ENCODE data around the gene WDR11.
"Not testable (repeated sequence)": the region's sequence is repeated elsewhere in the genome, so short reads cannot be mapped to it uniquely, and the experiment has no call there.

The WDR11 gene

DNA sequence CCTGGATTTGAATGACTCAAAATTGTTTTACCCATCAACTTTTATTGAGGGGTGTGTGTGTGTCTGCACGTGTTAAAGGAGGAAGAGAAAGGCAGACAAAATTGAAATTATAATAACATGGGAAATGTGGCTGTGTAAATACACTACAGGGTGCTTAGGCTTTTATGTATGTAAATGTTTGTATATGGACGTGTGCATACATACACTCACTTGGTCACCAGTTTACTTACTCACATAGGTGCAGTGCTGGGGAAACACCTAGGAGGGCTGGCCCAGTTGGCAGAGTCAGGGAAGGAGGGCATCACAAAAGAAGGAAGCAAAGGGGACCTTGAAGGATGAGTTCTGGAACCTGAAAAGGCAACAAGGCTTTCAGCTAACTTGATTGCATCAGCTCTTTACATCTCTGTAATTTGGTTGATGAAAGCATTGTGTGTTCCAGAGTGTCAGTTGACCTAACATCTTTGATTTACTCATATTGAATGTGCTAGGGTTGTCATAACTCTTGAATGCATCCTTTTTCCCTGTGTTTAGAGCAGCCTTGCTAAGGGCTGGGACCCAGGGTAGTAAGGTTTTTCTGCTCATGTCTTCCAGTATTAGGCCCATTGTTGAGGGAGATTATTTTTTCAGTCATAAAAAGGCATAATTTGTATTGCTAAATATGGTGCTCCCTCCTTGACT lies 10.2 kb downstream of the WDR11 start:
- DNase-seq = no peak

DNA sequence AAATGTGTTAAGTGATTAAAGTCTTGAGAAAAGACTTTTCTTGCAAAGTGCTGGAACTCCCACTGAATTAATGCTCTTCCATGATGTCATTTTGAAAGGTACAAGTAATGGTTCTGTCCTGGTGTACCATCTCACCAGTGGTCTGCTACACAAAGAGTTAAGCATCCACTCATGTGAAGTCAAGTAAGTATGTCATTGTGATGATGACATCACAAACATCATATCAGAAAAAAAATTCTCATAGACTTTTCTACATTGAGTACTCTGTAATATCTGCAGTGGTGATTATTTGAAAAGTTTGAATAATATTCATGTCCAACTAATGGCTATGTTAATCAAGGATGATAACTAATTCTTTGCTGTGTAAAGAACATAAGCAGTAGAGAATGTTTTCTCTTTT lies 22.6 kb downstream of the WDR11 start:
- DNase-seq = no peak

DNA sequence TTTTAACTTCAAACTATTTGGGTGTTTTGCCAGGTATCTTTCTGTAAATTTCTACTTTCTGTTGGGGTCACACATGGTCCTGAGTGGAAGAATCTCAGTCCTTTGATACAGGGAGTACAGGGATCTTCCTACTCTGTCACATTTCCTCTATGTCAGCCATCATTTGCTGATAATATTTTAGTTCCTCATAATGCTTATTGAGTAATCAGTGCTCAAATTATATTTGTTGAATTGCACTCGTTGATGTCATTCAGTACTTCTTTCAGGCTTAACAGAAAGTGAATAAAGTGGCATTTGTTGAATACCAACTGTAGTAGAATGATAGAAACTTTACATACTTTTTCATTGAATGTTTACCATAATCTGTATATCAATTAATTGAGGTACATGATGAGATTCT lies 31.9 kb downstream of the WDR11 start:
- DNase-seq = no peak

DNA sequence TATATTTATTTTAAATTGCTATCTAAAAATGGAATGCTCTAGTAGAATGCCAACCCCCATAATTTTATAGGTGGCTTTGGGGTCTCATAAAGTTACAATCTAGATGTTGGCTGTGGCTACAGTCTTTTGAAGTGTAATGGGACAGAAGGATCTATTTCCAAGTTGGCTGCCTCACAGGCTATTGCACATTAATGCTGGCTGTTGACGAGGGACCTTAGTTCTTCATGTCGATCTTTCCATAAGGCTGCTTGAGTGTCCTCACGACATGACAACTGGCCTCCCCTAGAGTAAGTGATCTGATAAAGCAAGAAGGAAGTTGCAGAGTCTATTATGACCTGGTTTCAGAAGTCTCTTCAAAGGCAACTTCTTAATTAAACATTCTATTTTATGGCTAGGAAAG lies 36.3 kb downstream of the WDR11 start:
- DNase-seq = no peak

DNA sequence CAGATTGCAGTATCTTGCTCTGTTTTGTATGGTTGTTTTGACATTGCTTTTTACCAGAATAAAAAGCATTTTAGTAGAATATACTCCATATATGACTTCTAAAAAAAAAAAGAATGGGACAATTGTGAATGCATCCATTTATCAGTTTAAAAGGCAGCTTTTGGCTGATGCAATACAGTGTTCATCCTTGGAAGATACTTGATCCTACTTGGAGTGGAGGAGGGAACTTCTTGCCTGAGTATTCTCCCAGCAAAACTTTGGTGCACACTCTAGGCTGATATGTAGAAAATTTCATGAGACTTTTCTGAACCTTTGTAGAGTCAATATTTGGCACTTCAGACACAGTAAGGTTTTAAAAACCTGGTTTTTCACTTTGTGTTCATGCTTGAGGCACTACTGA lies 40.2 kb downstream of the WDR11 start:
- DNase-seq = no peak

DNA sequence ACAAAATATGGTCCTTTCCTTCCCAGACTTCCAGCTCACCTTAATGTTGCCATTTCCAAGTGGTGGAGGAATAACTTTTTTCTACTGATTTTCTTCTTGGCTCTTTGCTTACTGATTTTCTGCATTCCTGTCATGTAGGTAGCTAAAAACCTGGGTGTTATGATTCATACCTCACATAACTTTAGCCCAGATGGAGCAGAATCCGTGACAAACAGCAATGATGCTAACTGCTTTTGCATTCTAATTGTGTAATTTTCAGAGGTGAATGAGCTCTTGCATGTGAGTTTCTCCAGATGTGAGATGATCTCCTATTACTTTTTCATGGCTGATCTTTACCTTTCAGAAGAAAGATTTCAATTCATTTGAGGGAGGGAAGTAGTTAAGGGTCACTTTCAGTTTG lies 43.4 kb downstream of the WDR11 start:
- no peak for DNase-seq

DNA sequence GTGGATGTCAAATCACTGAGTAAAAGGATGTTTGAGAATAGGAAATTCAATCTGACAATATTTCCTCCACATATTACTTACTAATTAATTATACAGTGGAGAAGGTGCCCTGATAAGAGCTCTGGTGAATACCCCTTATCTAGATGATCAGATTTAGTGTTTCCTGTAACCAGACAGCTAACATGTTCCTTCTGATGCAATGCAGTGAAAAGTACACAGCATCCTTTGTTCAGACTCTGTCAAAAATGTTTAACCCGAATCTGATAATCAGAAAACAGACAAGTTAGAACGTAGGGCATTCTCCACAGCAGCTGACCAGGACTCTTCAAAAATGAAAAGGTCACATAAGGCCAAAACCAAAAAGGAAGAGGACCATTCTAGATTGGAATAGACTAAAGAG lies 46.2 kb downstream of the WDR11 start:
- DNase-seq = no peak

DNA sequence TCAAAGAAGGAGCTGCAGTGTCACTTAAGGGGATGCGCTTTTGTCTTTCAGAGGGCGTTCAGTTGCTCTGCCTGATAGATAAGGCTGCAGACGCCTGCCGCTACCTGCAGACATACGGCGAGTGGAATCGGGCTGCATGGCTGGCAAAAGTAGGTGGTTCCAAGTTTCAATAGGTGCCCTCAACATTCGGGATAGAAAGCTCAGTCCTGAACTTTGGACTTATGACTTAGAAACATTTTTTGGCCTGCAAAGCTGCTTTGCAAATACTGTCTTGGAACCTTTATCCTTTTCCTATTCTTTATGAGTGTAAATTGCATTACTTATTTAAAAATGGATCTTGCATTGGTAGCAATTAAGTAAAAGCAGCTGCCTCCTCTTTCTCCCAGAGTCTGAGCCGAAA lies 54.1 kb downstream of the WDR11 start:
- no peak for DNase-seq

DNA sequence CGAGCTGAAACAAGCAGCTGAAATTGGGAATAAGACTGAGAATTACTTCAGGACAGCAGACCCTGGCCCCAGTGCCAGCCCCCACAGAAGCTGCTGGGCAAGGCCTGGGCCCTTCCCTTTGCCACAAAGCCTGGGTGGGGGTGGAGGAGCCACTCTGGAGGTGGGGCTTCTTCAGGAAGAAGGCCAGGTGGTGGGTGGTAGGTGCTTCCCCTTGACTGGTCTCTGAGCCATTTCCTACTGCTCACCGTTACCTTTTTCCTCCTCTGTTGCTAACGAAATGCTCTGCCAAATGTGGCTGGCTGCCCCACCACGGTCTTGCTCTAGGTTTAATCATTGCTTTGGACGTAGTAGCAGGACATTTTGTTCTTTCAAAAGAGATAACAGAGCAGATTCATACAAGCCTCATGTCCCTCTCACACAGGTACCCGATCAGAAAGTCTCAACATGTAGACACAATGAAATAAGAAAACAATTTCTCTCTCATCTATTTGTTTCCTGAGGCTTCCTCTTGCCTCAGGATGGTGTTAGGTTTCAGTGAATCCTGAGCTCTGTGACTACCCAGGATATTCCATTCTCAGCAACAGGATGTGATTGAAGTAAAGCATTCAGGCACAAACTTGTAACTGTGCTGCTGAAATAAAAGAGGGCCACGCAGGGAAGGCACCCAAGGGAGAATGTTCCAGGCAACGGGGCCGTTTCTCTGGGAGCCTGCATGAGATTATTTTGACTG lies 66.5 kb downstream of the WDR11 start:
- DNase-seq = no peak

DNA sequence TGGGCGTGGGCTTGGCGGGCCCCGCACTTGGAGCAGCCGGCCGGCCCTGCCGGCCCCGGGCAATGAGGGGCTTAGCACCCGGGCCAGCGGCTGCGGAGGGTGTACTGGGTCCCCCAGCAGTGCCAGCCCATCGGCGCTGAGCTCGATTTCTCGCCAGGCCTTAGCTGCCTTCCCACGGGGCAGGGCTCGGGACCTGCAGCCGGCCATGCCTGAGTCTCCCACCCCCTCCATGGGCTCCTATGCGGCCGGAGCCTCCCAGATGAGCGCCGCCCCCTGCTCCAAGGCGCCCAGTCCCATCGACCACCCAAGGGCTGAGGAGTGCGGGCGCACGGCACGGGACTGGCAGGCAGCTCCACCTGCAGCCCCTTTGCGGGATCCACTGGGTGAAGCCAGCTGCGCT lies 72.7 kb downstream of the WDR11 start:
- not testable (repeated sequence) for DNase-seq

DNA sequence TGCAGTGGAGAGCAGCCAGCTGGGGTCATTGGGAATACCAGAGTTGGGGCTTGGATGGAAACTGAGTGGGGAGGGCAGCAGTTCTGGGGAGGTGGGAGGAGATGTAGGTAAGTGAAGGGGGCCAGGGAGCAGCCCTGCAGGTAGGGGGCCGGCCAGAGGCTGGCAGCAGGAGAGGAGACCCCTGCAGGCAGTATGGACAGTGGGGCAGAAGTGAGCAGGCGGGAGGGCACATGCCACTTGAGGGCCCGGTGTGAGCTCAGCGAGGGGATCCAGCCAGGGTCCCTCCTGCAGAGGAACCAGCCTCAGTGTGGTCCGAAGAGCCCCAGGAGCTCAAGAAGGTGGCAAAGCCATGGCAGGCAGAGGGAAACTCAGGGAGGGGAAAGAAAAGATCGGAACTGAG lies 75.4 kb downstream of the WDR11 start:
- DNase-seq = no peak

DNA sequence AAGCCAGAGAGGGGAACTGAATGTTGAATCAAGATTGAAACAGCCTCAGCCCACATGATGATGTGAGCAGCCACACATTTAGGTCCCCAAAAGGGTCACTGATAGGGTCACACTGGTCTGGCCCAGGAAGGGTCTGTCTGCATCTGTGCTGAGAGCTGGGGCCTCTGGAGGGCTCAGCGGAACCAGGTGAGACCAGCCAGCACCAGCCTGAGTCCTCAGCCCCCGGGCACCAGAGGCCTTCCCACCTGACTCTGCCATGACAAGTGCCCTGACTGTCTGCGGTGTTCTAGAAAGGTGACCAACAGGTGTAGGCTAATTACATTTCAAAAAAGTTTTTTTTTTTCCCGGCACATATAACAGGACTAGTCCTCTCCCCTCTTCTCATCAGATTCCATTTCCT lies 76.2 kb downstream of the WDR11 start:
- no peak for DNase-seq

DNA sequence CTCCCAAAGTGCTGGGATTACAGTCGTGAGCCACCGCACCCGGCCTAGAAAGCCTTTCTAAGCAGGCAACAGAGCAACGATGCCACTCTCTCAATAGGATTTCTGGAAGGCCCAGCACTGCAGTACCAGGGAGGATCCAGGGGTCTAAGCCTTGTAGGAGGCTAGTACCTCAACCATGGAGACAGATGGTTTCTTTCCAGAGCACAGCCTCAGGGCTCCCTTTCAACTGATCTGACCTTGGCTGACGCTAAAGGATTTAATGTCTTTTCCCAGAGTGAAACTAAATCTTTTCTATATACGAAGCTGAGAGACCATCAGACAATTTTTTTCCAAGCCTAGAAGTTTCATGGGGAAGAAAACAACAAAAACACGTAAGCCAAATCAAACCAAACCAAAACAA lies 78.0 kb downstream of the WDR11 start:
- no peak for DNase-seq

DNA sequence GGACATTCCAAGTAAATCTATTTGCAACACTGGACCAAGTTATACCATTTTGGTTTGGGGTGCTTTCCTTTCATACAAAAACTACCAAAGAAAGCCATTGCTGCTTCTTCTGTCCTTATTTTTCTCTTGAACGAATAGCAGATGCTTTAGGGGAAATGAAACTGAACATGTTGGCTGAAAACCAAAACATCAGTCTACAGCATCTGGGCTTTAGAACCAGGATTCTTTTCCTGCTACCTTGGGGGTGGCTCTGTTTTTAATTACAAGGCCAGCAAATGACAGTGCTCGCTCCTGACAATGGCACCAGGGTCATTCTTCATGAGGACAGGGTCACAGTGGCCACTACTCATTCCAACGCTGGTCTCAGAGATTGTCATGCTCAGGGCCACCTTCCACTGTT lies 80.3 kb downstream of the WDR11 start:
- no peak for DNase-seq

DNA sequence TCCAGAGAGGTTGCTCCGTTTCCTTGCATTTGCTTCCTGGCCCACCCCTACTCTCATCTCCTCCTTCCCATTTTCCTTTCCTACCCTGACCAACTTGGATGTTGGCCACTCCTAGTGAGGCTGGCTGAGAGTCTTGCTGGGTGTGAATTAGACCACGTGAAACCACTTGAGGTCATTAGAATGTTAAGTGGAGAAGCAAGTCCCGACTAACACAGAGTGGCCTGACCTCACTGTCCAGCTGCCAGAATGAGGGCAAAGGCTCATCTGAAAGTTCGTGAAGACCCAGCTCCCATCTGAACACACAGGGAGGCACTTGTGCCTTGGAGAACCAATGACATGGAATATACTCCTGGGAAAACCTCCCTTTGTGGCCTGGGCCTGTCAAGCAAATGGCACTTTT lies 80.8 kb downstream of the WDR11 start:
- no peak for DNase-seq

DNA sequence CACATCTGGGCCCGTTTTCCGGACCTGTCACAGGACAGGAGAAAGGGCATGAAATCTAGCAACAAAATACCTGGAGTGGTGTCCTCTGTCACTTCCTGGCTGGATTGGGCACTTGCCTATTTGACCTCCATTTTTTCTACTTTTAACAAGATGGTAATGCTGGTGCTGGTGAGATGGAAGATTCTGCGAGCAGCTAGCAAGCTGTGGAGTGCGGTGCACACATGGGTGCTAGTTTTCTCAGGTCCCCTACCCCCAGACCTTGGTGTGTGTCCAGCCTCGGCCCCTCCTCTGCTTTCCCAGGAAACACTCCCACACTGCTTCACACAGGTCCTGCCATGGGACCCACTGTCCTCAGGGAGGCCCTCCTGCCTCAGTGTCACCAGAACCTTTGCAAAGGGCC lies 87.7 kb downstream of the WDR11 start:
- DNase-seq = no peak

DNA sequence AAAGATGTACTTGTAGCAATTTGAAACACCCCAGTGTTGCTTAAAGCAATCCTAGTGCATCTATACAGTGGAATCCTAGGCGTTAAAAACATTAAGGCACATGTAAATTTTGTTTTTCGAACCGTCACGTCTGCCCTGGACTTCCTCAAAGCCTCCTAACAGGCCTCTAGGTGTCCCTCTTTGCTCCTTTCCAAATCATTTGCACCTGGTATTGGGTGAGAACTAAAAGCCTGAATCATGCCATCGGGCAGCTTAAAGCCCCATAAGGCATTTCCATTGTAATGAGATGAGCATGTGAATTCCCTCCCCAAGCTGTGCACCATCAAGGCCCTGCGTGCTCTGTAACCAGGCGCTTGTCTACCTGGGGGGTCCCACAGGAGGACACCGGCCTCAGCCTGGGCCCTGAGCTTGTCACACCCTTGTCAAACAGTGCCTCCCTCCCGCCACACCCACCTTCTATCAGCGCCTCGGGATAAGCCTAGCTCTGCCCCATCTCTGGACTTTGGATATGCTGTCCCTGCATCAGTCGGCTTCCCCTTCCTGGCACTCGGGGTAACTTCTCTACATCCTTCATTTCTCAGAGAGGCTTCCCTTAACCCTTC lies 89.2 kb downstream of the WDR11 start:
- DNase-seq = no peak

DNA sequence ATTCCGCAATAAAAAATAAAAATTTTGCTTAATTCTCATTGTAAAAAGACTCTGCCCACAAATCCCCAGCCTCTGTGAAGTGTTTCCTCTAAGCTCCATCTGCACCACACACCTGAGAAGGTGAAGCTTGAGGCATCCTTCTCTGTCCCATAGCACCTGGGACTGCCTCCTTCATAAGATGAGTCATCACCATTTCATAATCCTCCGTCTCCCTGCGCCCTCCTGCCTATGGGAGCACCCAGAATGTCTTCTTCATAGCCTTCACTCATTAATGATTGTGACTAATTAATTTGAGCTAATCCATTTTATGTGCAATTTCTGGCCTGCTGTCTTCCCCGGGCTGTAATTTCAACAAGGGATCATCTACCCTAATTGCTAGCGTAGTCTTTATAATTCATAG lies 90.3 kb downstream of the WDR11 start:
- DNase-seq = no peak

DNA sequence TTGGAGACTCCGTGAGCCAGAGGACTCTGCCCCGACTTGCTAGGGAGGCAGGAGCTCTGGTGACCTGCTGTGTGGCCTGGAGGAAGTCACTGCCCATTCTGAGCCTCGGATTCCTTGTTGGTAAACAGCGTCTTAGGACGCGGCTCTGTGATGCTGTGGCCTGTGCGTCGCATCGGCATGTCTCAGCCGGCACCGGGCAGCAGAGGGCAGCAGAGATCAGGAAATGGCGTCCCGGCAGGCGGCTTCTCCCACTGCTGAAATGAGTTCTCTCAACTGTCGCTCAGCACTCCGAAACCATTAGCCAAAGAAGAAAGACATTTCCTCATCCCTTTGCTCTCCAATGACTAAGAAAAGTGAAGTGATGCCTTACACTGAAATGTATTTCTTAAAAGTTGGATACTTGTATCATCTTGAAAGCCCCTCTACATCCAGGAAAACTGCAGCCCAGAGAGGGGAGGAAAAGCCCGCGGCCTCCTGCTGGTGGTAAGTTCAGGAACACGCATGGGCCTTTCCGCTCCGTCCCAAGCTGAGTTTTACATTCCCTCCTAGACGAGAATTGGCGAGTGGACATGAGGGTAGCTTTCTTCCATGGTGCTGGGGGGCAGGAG lies 91.7 kb downstream of the WDR11 start:
- DNase-seq = peak; percentile 30

DNA sequence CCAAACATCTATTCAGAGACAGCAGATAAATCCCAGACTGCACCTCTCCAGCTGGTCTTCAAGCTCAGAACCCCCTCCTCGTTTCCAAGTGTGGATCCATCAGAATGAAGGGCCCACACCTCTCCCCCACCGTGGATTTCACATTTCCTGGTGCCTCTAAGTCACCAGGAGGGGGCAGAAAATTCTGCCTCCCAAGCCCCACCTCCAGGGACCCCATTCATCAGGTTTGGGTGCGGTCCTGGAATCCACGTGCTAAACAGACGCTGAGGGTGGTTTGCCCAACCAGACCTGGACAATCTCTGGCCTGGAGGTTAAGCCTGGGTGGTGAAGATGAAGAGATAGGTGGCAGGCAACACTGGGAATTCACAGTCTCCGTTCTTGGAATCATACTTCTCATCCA lies 92.4 kb downstream of the WDR11 start:
- DNase-seq = no peak

DNA sequence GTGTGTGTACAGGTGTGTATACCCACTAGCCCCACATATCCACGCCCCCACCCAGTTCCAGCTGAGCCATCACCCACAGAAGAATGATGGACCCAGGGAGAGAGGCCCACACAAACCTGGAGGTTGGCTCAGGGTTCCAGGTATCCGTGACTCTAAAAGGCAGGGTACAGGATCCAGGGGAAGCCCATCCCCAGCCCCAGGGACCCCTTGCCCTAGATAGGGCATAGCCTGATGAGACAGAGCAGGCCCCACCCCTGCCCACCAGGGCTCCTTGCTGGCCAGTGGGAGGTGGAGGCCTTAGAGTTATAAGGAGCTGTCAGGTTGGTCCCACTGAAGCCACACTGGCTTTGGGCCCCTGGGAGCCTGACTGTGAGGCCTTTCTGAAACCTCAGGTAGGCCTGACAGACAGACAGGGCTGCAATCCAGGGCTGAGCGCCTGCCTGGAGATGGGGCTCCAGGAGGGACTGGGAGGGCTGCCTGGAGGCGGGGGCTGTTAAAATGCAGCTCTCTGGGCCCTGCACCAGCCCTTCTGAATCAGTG lies 93.5 kb downstream of the WDR11 start:
- DNase-seq = no peak

DNA sequence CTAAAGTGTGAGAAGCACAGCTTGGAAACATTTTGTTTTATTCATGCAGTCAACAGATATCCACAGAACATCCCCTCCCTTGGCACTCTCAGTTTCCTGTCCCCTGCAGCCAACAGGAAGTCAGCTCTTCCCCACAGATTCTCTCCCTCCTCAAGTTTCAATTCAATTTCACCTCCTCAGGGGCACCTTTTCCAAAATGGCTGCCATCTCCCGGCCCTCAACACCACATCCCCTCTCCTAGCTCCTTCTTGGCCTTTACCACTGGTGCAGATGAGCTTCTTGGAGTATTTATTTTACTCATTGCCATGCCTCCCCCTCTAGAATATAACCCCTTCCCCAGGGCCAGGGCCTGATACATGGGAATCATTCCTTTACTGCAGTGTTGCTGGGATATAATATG lies 94.0 kb downstream of the WDR11 start:
- DNase-seq = no peak

DNA sequence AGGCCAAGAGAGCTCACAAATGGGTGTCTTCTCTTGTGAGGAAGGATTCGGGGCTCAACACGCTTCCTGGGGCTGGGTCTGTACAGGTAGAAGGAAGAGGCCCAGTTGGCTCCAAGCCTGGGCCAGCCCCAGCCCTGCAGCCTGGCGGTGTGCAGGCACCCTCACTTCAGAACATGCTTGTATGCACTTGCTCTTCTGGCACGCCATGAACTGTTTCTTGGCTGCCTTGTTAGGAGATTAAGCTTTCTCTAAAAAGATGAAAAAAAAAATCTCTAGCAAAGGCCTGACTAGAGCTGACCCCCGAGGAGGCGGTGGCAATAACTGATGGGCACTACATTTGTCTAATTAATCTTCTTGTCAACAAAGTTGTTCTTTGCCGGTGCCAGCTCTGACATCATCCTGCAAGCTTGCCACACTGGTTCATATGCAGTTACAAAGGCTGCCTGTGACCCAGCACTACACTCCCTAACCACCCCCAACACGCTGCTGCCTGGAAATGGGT lies 94.7 kb downstream of the WDR11 start:
- no peak for DNase-seq

DNA sequence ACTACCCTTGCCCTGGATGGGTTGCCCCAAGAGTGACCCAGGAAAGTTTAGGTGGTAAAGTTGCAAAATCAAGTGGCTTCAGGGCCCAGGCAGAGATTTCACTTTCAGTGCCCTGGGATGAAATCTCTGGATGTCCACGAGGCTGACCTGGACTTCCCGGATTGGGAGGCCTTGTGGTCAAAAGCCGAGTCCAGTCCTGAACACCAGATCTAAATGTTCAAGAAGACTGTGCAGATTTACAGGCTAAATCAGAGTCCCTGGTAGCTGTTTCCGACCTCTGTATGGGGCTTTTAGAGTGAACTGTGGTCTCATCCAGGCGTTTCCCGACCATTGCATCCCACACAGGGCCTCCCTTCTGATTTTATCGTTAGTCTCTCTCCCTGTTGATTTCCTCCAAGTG lies 95.3 kb downstream of the WDR11 start:
- DNase-seq = no peak
